GM19025 (cell line): ENCODE measurements around the gene CNTLN.
"Not testable (repeated sequence)": the region's sequence is repeated elsewhere in the genome, so short reads cannot be mapped to it uniquely, and the experiment has no call there.

Experiments used
- ATAC-seq: cut with Tn5 transposase; IDR thresholded peaks from one replicate; pipeline ENCODE4 v1.9.1; 2021; ENCODE audit warnings: mild to moderate bottlenecking, low read depth, moderate library complexity; ENCODE audit not compliant: unreplicated experiment

CNTLN gene

DNA sequence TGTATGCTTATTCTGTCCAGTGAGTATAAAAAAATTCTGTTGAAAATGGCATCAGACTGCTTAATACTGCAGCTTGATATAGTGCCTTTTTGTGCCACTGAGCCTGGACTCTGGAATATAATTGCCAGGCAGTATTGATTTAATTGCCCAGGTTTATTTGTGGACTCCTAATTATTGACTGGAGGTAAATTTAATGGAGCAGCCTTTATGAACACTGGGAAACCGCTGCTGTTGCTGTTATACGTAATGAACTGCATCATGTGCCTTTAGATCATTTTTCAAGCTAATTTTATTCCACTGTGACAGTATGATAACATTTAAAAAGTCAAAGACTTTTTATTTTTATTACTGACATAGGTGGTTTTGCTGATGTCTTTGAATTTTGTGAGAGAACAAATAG is 353.8 kb downstream of the CNTLN start:
- ATAC-seq, result no peak

DNA sequence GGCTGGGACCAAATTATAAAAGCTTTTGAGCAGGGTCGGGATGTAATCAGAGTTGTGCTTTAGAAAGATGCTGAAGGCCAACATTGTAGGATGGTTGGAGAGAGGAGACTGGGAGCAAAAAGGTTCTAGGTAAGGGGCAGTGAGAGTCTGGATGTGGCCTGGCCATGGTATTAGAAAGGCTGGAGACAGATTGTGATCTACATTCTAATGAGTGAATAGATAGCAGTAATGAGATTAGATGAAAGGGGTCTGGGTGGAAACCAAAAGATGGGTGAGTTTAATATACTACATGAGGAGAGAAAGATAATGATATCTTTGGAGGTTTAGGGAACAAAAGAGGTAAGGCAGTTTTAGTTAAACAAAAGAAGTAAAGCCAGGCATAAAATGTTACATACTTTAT is 355.3 kb downstream of the CNTLN start:
- ATAC-seq, result no peak

DNA sequence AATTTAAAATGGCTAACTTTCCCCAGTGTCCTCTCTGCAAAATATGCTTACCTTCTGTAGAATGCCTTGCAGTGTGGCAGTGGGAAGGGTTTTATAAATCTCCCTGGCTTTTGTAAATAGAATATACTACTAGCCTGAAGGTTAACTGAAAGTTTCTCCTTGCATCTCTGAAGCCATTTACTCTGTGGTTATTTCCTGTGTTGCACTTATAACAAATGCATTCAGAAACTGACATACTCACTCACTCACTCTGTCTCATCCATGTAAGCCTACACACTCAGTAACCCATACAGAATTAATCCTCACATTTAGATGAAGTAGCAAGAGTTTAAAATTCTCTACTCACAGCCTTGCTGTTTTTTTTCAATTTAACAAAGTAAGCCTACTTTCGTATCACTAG is 356.9 kb downstream of the CNTLN start:
- no peak for ATAC-seq

- no peak for ATAC-seq
Measured at GRCh38 chr9:17503196-17503595, 368.4 kb downstream of the CNTLN start.

GRCh38 chr9:17509151-17509550 is 374.3 kb downstream of the CNTLN start:
- ATAC-seq, result no peak

DNA sequence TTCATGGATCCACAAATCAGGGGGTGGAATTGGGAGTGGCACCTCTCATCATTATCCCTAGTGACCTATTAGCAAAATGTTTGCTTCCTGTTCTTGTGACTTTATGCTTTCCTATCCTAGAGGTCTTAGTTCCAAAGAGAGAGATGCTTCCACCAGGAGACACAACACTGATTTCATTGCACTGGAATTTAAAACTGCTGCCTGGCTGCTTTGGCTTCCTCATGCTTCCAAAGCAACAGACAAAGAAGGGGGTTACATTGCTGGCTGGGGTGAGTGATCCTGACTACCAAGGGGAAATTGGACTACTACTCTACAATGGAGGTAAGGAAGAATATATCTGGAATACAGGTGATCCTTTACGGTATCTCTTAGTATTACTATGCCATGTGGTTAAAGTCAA is 374.9 kb downstream of the CNTLN start:
- no peak for ATAC-seq

DNA sequence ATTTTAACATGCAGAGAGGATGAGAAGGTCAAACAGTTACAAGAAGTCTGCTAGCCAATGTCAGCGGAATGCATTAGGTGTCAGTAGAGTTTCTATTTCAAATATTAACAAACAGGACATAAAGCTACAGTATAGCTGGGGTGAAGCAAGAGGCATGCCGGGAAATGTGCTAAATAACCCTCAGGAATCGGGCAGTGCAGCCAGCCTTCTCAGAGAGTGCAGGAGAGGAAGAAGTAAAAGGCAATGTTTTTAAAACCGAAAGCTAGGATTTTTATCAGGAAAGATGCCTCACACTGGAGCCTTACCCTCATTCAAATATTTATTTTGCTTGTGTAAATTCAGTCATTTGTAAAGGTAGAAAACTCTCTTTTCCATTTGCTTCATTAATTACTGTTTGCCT is 384.9 kb downstream of the CNTLN start:
- no peak for ATAC-seq

DNA sequence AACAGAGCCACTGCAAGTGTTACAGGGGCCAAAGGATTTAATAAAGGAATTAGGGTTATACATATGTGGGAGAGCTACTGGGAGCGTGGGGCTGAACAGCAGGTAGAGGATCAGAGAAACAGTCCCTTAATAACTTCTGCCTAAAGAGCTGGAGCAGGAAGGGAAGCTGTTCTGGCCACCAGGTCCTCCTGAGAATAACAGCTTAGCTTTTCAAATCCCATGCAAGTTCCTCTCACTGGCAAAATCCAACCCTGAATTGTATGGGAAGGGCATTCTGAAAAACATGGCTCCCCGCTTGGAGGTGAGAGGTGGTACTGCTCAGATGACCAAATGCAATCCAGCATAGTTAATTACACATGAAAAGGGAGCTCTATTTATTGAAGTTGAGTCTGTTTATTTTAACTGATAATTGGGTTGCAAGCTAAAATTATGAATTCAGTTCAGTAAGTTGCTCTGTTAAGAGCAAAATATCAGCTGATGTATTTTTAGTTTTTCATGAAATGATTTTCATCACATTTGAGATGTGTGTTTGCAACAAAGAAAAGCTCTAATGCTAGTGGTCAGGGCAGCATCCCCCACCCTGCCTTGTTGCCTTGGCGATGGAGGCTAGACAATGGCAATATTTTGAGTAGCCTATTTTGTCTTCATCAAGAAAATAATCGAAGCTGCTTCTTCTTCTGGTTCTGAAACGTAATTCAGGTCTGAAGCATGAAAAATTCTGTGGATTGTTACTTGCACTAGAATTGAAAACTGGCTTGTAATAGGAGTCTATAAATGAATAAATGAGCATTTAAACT is 385.6 kb downstream of the CNTLN start:
- no peak for ATAC-seq

DNA sequence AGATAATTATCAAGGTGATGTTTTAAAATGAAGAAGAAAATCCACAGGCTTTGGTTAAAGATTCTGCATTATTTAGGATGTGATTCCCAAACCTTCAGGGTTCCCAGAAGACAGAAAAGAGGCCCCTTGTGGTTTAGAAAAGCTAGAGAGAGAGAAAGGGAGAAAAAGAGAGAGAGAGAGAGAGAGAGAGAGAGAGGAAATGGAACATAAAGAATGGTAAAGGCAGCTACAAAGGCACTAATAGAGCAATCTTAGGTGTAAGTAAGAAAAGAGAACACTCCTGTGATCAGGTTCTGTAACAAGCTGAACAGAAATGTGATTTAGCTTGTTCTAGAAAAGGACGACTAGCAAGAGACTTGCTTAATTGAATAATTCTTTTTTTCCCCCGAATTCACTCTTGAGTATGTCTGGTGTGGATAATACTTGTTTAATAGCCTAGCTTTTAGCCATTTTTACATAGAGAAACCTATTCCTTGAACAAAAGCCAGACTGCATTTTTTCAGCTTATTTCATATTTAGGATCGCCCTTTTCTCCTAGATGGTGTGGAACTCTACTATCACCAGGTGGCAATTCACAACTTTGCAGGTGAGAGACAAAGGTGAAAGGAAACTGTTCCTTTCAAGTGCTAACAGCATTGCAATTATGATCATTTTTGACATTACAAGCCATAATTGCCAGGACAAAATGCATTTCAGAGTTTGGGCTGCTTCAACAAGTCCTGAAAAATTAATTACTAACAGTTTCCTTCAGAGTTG is 386.4 kb downstream of the CNTLN start:
- ATAC-seq, result no peak

DNA sequence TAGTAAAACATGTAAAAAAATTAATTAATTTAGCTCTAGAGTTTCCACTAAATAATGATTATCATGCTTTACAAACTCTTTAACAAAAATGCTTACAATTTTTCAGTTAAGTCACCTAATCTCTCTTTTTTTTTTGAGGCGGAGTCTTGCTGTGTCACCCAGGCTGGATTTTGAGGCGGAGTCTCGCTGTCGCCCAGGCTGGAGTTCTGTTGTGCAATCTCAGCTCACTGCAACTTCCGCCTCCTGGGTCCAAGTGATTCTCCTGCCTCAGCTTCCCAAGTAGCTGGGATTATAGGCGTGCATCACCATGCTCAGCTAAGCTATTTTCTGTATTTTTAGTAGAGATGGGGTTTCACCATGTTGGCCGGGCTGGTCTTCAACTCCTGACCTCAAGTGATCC is 391.9 kb downstream of the CNTLN start:
- ATAC-seq, result not testable (repeated sequence)

DNA sequence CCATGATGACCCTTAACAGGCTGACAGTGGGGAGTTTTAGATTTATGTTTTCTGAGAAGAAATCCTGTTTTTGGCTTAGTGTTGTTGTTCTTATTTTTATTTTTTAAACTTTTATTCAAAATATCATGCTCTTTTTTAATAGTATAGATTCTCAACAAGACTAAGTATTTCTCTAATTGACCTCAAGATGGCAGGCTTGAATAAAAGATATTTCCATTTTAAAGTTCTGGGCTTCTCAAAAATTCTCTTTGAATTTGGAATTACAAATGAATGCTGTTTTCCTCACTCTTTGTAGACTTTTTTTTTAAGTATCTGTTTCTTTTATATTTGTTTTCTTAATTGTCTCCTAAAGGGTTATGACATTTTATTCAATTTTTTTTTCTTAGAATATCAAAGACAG is 394.0 kb downstream of the CNTLN start:
- ATAC-seq, result no peak

DNA sequence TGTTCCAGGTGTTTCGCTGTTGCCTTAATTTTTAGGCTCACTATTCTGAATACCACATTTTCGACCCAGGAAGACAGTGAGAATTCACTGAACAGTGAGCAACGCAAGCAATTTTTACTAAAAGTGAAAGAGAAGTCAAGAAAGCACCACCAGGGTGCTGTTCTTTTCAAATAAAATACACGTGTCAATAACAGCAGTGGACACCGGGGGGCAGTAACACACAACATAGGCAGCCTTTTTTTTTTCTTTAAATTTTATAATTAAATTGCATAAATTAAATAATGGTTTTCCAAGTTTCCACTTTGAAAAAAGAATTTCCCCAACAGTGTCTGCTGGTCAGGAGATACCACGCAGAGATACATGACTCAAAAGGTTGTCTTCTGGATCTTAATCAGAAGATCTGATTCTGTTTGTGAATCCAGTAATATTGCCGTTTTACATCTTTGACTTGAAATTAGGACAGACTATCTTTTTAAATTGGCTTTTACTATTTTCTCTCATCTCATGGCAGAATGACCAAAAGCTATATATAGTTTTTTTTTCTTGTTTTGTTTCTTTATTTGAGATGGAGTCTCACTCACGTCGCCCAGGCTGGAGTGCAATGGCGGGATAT is 396.9 kb downstream of the CNTLN start:
- no peak for ATAC-seq

DNA sequence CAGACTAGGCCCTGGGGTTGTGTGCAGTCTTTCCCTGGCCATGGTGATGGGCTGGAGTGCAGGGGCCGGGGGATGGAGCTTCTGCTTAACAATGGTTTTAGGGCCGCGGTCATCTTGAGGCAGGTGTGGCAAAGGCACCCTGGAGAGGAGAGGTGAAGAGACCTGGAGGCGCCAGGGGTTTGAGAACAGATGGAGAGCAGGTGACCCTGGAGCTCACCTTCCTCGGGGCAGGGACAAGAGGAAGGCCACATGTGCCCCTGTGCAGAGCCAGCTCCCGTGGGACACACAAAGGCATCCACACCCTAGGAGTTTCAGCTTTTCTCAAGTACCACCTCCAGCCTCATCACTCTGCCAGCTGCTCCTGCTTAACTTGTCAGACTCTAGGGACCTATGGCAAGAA is 397.6 kb downstream of the CNTLN start:
- no peak for ATAC-seq

GRCh38 chr9:17535176-17535575 is 400.3 kb downstream of the CNTLN start:
- ATAC-seq, result no peak

GRCh38 chr9:17536027-17536426 is 401.2 kb downstream of the CNTLN start:
- no peak for ATAC-seq

- ATAC-seq, result no peak
Measured at GRCh38 chr9:17551023-17551422, 416.2 kb downstream of the CNTLN start.
